ENCODE measurements around the gene NAA25. TPM values are rescaled to one million over a fixed set of nuclear protein-coding genes. Genes with fewer than 3 reads are reported as not detected.

The NAA25 gene
- total RNA-seq, 1 donor from 2014 or later = 1.9 TPM

DNA sequence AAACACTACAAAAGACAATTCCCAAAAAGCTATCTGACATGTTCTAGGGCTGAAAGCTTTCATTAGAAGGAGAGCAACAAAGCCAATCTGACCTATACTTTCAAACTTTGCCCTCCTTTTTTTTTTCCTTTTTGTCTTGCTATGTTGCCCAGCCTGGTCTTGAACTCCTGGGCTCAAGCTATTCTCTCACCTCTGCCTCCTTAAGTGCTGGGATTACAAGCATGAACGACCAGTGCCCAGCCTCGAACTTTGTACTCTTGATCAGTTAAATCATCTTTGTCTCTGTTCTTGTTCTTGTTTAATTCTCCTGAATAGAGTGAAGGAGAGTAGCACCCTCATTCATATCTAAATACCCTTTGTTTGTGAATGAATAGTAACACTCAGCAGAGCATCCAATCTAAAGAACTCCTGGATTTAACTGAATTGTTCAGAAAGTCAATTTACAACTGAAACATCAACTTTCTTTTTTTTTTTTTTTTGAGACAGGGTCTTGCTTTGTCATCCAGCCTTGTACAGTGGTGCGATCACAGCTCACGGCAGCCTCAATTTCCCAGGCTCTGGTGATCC lies 73.3 kb downstream of the NAA25 start:
- no peaks in the 10 kb centered on the region for H3K27me3 ChIP-seq
- TF ChIP-seq CTCF (IDR thresholded peaks at IDR 0.05) = no peak
- H3K4me3 ChIP-seq = no peak overlapping the region
- DNase-seq (ENCODE audit: low spot score in 2 of 2) = no peak
- no peaks in the 10 kb centered on the region for H3K9me3 ChIP-seq
- H3K36me3 ChIP-seq = peaks cover 57 to 80% of the 10 kb centered on the region in 2 donors
- H3K27ac ChIP-seq = no peak overlapping the region
- H3K4me1 ChIP-seq = no peaks in the 10 kb centered on the region
- intact Hi-C loops (cut with DNase I) = no loop called here

DNA sequence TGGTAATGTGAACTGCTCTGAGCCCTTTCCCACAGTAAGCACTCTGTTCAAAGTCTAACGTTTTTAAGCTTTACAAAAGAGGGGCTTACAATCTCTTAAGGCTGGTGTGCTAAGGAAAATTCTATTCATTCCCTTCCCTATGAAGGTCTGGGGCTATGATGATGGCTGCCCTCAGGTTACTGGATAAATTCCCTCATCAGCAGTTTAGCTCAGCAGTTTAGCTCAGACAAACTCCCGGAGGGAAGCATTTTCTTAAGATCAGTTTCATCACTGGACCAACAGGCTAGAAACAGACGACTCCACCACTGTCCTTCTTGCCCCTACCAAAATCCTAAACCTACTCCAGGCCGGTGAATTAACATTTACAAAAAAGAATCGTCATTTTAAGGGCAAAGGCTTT lies 76.3 kb downstream of the NAA25 start:
- TF ChIP-seq CTCF (IDR thresholded peaks at IDR 0.05) = no peak
- H3K36me3 ChIP-seq = peaks cover 45 to 69% of the 10 kb centered on the region in 2 donors
- H3K9me3 ChIP-seq = no peaks in the 10 kb centered on the region
- no peak for DNase-seq (ENCODE audit: low spot score in 2 of 2)
- no peak overlapping the region for H3K4me3 ChIP-seq
- no peak overlapping the region for H3K27ac ChIP-seq
- H3K27me3 ChIP-seq = no peaks in the 10 kb centered on the region
- intact Hi-C loops (cut with DNase I) = no loop called here
- no peaks in the 10 kb centered on the region for H3K4me1 ChIP-seq

GRCh38 chr12:112031472-112031871 lies 77.1 kb downstream of the NAA25 start:
- Histone ChIP-seq H3K27me3 (no peaks in the 10 kb centered on the region), H3K27ac (no peak overlapping the region), H3K36me3 (peaks cover 40 to 61% of the 10 kb centered on the region in 2 donors), H3K4me3 (no peak overlapping the region), H3K4me1 (no peaks in the 10 kb centered on the region), H3K9me3 (no peaks in the 10 kb centered on the region)
- intact Hi-C loops (cut with DNase I) = no loop called here
- DNase-seq (ENCODE audit: low spot score in 2 of 2) = no peak
- TF ChIP-seq CTCF (IDR thresholded peaks at IDR 0.05) = no peak

DNA sequence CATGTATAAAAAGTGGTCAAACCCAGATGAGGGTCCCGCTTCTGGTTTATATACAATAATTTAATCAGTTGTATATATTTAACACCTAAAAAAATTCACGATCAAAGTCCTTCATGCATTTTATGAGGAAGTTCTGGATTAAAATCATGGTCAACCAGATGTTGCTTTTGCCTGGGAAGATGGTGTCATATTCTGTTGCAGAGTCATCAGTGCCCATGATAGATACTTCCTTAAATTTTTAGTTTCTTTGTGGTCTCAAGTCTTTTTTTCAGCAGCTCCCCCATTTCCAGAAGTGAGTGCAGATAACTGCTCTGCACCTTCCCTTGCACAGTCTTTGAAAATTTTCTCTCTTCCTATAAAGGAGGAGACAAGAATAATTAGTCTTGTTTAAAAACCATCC lies 79.3 kb downstream of the NAA25 start:
- no peak for DNase-seq (ENCODE audit: low spot score in 2 of 2)
- H3K27ac ChIP-seq = no peak overlapping the region
- TF ChIP-seq CTCF (IDR thresholded peaks at IDR 0.05) = no peak
- H3K27me3 ChIP-seq = no peaks in the 10 kb centered on the region
- peaks cover 33 to 54% of the 10 kb centered on the region in 2 donors for H3K36me3 ChIP-seq
- H3K4me3 ChIP-seq = no peak overlapping the region
- H3K9me3 ChIP-seq = no peaks in the 10 kb centered on the region
- no peaks in the 10 kb centered on the region for H3K4me1 ChIP-seq
- intact Hi-C loops (cut with DNase I) = no loop called here

DNA sequence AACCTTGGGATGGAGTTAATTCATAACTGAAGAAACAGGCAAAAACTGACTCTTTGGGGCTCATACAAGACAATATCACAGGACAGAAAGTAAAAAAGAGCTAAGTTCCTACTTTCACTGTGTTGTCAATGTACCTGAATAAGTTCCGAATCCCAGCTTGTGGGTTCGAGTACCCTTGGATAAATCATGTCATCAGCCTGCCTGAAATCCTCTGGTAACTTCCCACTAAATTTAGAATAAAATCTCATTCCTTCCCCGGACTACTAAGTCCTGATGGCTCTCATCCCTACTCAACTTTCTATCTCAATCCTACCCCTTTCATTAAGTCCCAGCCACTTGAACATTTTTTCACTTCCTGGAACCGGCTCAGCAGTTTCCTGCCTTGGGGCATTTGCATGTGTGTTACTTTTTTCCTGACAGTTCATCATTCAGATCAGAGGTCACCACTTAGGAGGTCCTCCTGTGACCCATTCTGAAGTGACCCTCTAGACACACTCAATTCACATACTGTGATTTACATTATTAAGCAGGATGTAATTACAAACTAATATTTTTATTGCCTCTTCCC lies 82.7 kb downstream of the NAA25 start:
- no peak for TF ChIP-seq CTCF (IDR thresholded peaks at IDR 0.05)
- Histone ChIP-seq H3K36me3 (peaks cover 36 to 50% of the 10 kb centered on the region in 2 donors), H3K27ac (no peak overlapping the region), H3K4me1 (no peaks in the 10 kb centered on the region), H3K4me3 (no peak overlapping the region), H3K27me3 (no peaks in the 10 kb centered on the region), H3K9me3 (no peaks in the 10 kb centered on the region)
- DNase-seq (ENCODE audit: low spot score in 2 of 2) = no peak
- intact Hi-C loops (cut with DNase I) = no loop called here
